NCI-H2227 treated with DMSO at 0.1 percent for 48 hours (cell line): Measurements from ENCODE around the gene NEU4.
"Not testable (repeated sequence)": the region's sequence is repeated elsewhere in the genome, so short reads cannot be mapped to it uniquely, and the experiment has no call there.

ENCODE experiments used
- DNase-seq: peaks from one replicate; lab custom pipeline; 2025; lab: John Stamatoyannopoulos, UW

Gene NEU4

GRCh38 chr2:241808721-241809382 lies at the start of gene NEU4:
TSS of gene NEU4 (plus strand) at chr2:241809193. CDS start at chr2:241814485, 5,292 bp downstream.
- no peak for DNase-seq

- DNase-seq, result not testable (repeated sequence)
Measured at GRCh38 chr2:241759893-241760292, 49.1 kb upstream of the NEU4 start.

- DNase-seq, result no peak
Measured at GRCh38 chr2:241760301-241760771, 48.7 kb upstream of the NEU4 start.

GRCh38 chr2:241762321-241762932 lies 46.6 kb upstream of the NEU4 start:
- no peak for DNase-seq

- DNase-seq, result no peak
Measured at GRCh38 chr2:241762933-241763369, 46.0 kb upstream of the NEU4 start.

- DNase-seq, result no peak
Measured at GRCh38 chr2:241763551-241764274, 45.3 kb upstream of the NEU4 start.

- DNase-seq, result no peak
Measured at GRCh38 chr2:241764275-241765241, 44.4 kb upstream of the NEU4 start.

- DNase-seq, result no peak
Measured at GRCh38 chr2:241767464-241768250, 41.3 kb upstream of the NEU4 start.

GRCh38 chr2:241768251-241768711 lies 40.7 kb upstream of the NEU4 start:
- DNase-seq, result no peak

- DNase-seq, result no peak
Measured at GRCh38 chr2:241768850-241769249, 40.1 kb upstream of the NEU4 start.

GRCh38 chr2:241769819-241770184 lies 39.2 kb upstream of the NEU4 start:
- DNase-seq, result no peak

- DNase-seq, result no peak
Measured at GRCh38 chr2:241770185-241770935, 38.6 kb upstream of the NEU4 start.

GRCh38 chr2:241770936-241771285 lies 38.1 kb upstream of the NEU4 start:
- DNase-seq, result no peak

GRCh38 chr2:241771286-241772062 lies 37.5 kb upstream of the NEU4 start:
- DNase-seq, result no peak

- no peak for DNase-seq
Measured at GRCh38 chr2:241772063-241772499, 36.9 kb upstream of the NEU4 start.

- DNase-seq, result no peak
Measured at GRCh38 chr2:241773511-241774418, 35.2 kb upstream of the NEU4 start.

- no peak for DNase-seq
Measured at GRCh38 chr2:241774419-241775222, 34.4 kb upstream of the NEU4 start.
